ENCODE results near the gene MAST1. TPM values are rescaled to one million over a fixed set of nuclear protein-coding genes. Genes with fewer than 3 reads are reported as not detected.
A peak's percentile ranks its signal among the peaks of the same experiment; 100 is the strongest.

Gene MAST1
- total and polyA plus RNA-seq, 2 experiments from 2014 or later: 13.9 to 19.9 TPM

- Histone ChIP-seq H3K4me2 (peak within 1 kb of the TSS; percentile 90), H3K4me1 (ENCODE audit: insufficient read depth) (peaks cover 31% of the 10 kb centered on the region), H4K20me1 (replicated peaks; ENCODE audit: insufficient read depth) (peaks cover 11% of the 10 kb centered on the region; the same call in 1 of the 2 replicates), H3K79me2 (replicated peaks; ENCODE audit: insufficient read depth) (peaks cover 2% of the 10 kb centered on the region; the same call in 1 of the 2 replicates), H3K4me3 (peak within 1 kb of the TSS; percentile 77), H2AFZ (peak within 1 kb of the TSS; percentile 83), H3K27me3 (ENCODE audit: insufficient read depth) (peaks cover 14% of the 10 kb centered on the region), H3K9me2 (ENCODE audit: insufficient read depth) (no peaks in the 10 kb centered on the region), H3K36me3 (ENCODE audit: insufficient read depth) (no peaks in the 10 kb centered on the region), H3K27ac (ENCODE audit: low read depth) (0 out of 2 replicates have a peak within 1 kb of the TSS, but pooled peaks have one; percentile 50), H3F3A (replicated peaks; ENCODE audit: low read depth) (peaks cover 50% of the 10 kb centered on the region)
- ATAC-seq (no peak; the same call in 2 of the 3 replicates), DNase-seq (ENCODE audit: low spot score) (peak; percentile 71)
- Mint-ChIP-seq H3K27me3 (ENCODE audit: insufficient read depth, low read depth, poor library complexity) (peaks cover 32% of the 10 kb centered on the region), H3K27ac (no peak within 1 kb of the TSS), H3K9me3 (no peaks in the 10 kb centered on the region), H3K4me3 (peak within 1 kb of the TSS; percentile 75), H3K4me1 (peaks cover 35% of the 10 kb centered on the region), H3K36me3 (ENCODE audit: low read depth) (no peaks in the 10 kb centered on the region; the same call in 2 of the 3 replicates)
- TF ChIP-seq ZNF114 (CRISPR knock-in tag; IDR thresholded peaks at IDR 0.05) (no peak), POLR2AphosphoS5 (IDR thresholded peaks at IDR 0.05; ENCODE audit: low read depth) (0 out of 2 replicates have a peak, but pooled peaks have one; percentile 5)
Observed at GRCh38 chr19:12834566-12834943, 3.8 kb upstream of the MAST1 start, which contains the start of gene RTBDN. Gene RTBDN, minus strand, starts transcription at chr19:12834579. Its CDS starts 4,600 bp downstream, at chr19:12829979.

- H3K79me2 ChIP-seq (replicated peaks; ENCODE audit: insufficient read depth): peaks cover 3% of the 10 kb centered on the region; the same call in 1 of the 2 replicates
- peak overlapping the region; percentile 75 for H3K4me3 Mint-ChIP-seq
- peak overlapping the region; percentile 90 for H3K4me2 ChIP-seq
- DNase-seq (ENCODE audit: low spot score): peak; percentile 90
- H3K4me3 ChIP-seq: peak overlapping the region; percentile 77
- no peaks in the 10 kb centered on the region for H3K9me2 ChIP-seq (ENCODE audit: insufficient read depth)
- no peak overlapping the region for H3K27ac ChIP-seq (ENCODE audit: low read depth)
- H3K36me3 Mint-ChIP-seq (ENCODE audit: low read depth): no peaks in the 10 kb centered on the region; the same call in 2 of the 3 replicates
- H3K9me3 Mint-ChIP-seq: no peaks in the 10 kb centered on the region
- peaks cover 14% of the 10 kb centered on the region for H3K27me3 ChIP-seq (ENCODE audit: insufficient read depth)
- no peak overlapping the region for H3K27ac Mint-ChIP-seq
- H3K4me1 Mint-ChIP-seq: peaks cover 39% of the 10 kb centered on the region
- H4K20me1 ChIP-seq (replicated peaks; ENCODE audit: insufficient read depth): peaks cover 11% of the 10 kb centered on the region; the same call in 1 of the 2 replicates
- ATAC-seq: peak; percentile 17
- H3K36me3 ChIP-seq (ENCODE audit: insufficient read depth): no peaks in the 10 kb centered on the region
- peaks cover 55% of the 10 kb centered on the region for H3F3A ChIP-seq (replicated peaks; ENCODE audit: low read depth)
- H3K4me1 ChIP-seq (ENCODE audit: insufficient read depth): peaks cover 37% of the 10 kb centered on the region
- H3K27me3 Mint-ChIP-seq (ENCODE audit: insufficient read depth, low read depth, poor library complexity): peaks cover 34% of the 10 kb centered on the region
- H2AFZ ChIP-seq: peak overlapping the region; percentile 63; the same call in 1 of the 2 replicates
- TF ChIP-seq ZNF114 (CRISPR knock-in tag; IDR thresholded peaks at IDR 0.05): no peak
Observed at GRCh38 chr19:12834976-12835757, 3.1 kb upstream of the MAST1 start.

- Histone ChIP-seq H4K20me1 (replicated peaks; ENCODE audit: insufficient read depth) (peaks cover 6% of the 10 kb centered on the region), H3K27ac (ENCODE audit: low read depth) (peak overlapping the region; percentile 64; the same call in 1 of the 2 replicates), H3K4me1 (ENCODE audit: insufficient read depth) (peaks cover 34% of the 10 kb centered on the region), H3F3A (replicated peaks; ENCODE audit: low read depth) (peaks cover 53% of the 10 kb centered on the region), H3K9me2 (ENCODE audit: insufficient read depth) (no peaks in the 10 kb centered on the region), H3K4me2 (peak overlapping the region; percentile 90; the same call in 1 of the 2 replicates), H3K36me3 (ENCODE audit: insufficient read depth) (no peaks in the 10 kb centered on the region), H2AFZ (no peak overlapping the region), H3K79me2 (replicated peaks; ENCODE audit: insufficient read depth) (peaks cover 4% of the 10 kb centered on the region), H3K27me3 (ENCODE audit: insufficient read depth) (peaks cover 14% of the 10 kb centered on the region), H3K4me3 (peak overlapping the region; percentile 77; the same call in 1 of the 2 replicates)
- Mint-ChIP-seq H3K9me3 (no peaks in the 10 kb centered on the region; the same call in 2 of the 3 replicates), H3K27me3 (ENCODE audit: insufficient read depth, low read depth, poor library complexity) (peaks cover 35% of the 10 kb centered on the region), H3K36me3 (ENCODE audit: low read depth) (no peaks in the 10 kb centered on the region; the same call in 2 of the 3 replicates), H3K4me3 (peak overlapping the region; percentile 61; the same call in 2 of the 3 replicates), H3K4me1 (peaks cover 43% of the 10 kb centered on the region), H3K27ac (peak overlapping the region; percentile 91)
- DNase-seq (ENCODE audit: low spot score) (no peak), ATAC-seq (no peak)
- TF ChIP-seq CTCF (conservative IDR thresholded peaks at IDR 0.05; ENCODE audit: low read depth in 2 of 2) (no peak), EZH2 (IDR thresholded peaks at IDR 0.05; ENCODE audit: low read depth, unreplicated experiment) (no peak), ZNF114 (CRISPR knock-in tag; IDR thresholded peaks at IDR 0.05) (no peak), REST (IDR thresholded peaks at IDR 0.05; ENCODE audit: unreplicated experiment) (no peak)
Observed at GRCh38 chr19:12836529-12836863, 1.8 kb upstream of the MAST1 start.

All from GM23338 (cell line).